NB4 (cell line): ENCODE measurements around the gene NXPH4.

Source experiments
- MYC ChIP-seq: IDR thresholded peaks from 2 replicates; pipeline ENCODE4 v1.6.1; 2011; ENCODE audit warnings: low read depth, low read length
- POLR2A ChIP-seq: IDR thresholded peaks from 2 replicates; pipeline ENCODE4 v1.6.1; 2011; ENCODE audit warnings: mild to moderate bottlenecking; ENCODE audit not compliant: insufficient read length; ENCODE audit errors: extremely low read depth
- TF ChIP-seq, protein P1 (sequence below): IDR thresholded peaks from one replicate; pipeline ENCODE4 v1.5.1; 2012; ENCODE audit warnings: low read depth, low read length
- TF ChIP-seq, protein P2 (sequence below): IDR thresholded peaks from 2 replicates; pipeline ENCODE4 v1.6.1; 2011; ENCODE audit warnings: low read depth, low read length

DNA sequence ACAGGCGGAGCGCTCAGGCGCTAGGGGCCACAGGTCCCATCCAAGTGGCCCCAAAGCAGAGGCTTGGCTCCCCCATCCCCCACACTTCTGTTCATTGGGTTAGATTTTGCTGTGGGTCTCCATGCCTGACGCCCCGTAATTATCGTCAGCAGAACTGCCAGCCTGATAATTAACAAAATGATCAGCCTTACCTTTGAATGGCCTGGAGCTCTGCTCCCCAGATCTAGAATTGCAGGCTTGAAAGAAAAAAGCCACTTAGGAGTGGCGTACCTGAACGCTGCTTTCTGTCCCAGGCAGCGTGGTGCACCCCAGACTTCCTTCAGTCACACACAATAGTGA, 40.5 kb upstream of the NXPH4 start:
- TF ChIP-seq POLR2A (no peak), MYC (no peak)
- TF ChIP-seq, protein P1, sequence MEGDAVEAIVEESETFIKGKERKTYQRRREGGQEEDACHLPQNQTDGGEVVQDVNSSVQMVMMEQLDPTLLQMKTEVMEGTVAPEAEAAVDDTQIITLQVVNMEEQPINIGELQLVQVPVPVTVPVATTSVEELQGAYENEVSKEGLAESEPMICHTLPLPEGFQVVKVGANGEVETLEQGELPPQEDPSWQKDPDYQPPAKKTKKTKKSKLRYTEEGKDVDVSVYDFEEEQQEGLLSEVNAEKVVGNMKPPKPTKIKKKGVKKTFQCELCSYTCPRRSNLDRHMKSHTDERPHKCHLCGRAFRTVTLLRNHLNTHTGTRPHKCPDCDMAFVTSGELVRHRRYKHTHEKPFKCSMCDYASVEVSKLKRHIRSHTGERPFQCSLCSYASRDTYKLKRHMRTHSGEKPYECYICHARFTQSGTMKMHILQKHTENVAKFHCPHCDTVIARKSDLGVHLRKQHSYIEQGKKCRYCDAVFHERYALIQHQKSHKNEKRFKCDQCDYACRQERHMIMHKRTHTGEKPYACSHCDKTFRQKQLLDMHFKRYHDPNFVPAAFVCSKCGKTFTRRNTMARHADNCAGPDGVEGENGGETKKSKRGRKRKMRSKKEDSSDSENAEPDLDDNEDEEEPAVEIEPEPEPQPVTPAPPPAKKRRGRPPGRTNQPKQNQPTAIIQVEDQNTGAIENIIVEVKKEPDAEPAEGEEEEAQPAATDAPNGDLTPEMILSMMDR: no peak
- TF ChIP-seq, protein P2, sequence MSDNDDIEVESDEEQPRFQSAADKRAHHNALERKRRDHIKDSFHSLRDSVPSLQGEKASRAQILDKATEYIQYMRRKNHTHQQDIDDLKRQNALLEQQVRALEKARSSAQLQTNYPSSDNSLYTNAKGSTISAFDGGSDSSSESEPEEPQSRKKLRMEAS: no peak
